Kidney epithelial cell (primary cell): ENCODE results near the gene WIPF1. TPM values are rescaled to one million over a fixed set of nuclear protein-coding genes. Genes with fewer than 3 reads are reported as not detected.
A peak's percentile ranks its signal among the peaks of the same experiment; 100 is the strongest.
"Not testable (repeated sequence)": the region's sequence is repeated elsewhere in the genome, so short reads cannot be mapped to it uniquely, and the experiment has no call there.

ENCODE experiments used
- DNase-seq: peaks from one replicate; pipeline ENCODE4 v3.0.0-alpha.2; 2010; ENCODE audit warnings: low read depth
- H3K27me3 ChIP-seq: 2 replicates; pipeline ENCODE4 v1.6.0; 2011; ENCODE audit warnings: low read length; ENCODE audit not compliant: control insufficient read depth, insufficient read depth
- H3K36me3 ChIP-seq: 2 replicates; pipeline ENCODE4 v1.5.1; 2011; ENCODE audit warnings: low read length; ENCODE audit not compliant: control insufficient read depth, insufficient read depth
- H3K4me3 ChIP-seq: 2 replicates; pipeline ENCODE4 v1.5.1; 2011; ENCODE audit warnings: low read depth, mild to moderate bottlenecking, control low read depth, low read length
- CTCF ChIP-seq: IDR thresholded peaks from 2 replicates; pipeline ENCODE4 v1.5.1; 2011; ENCODE audit warnings: mild to moderate bottlenecking, moderate library complexity, low read length, control low read depth, inconsistent platforms; ENCODE audit not compliant: insufficient read depth, poor library complexity, severe bottlenecking
- total RNA-seq: library from RNA; depleted of rRNA; stranded (reverse); fragments of >200 nt; gene quantifications from 2 replicates; pipeline ENCODE4 v1.2.3, GENCODE V29; 2015

Gene WIPF1
- total RNA-seq, 1 donor from 2014 or later: 9.5 TPM

GRCh38 chr2:174552880-174553279 lies 44.7 kb downstream of the WIPF1 start:
- TF ChIP-seq CTCF: no peak

GRCh38 chr2:174551697-174552096 lies 45.9 kb downstream of the WIPF1 start:
- Histone ChIP-seq H3K4me3 (no peak overlapping the region), H3K36me3 (no peaks in the 10 kb centered on the region), H3K27me3 (no peaks in the 10 kb centered on the region)
- TF ChIP-seq CTCF: no peak
- DNase-seq: no peak

More at GRCh38 chr2:174552880-174553279, 44.7 kb downstream of the WIPF1 start:
- H3K4me3 ChIP-seq: no peak overlapping the region
- H3K27me3 ChIP-seq: no peaks in the 10 kb centered on the region
- no peaks in the 10 kb centered on the region for H3K36me3 ChIP-seq
- DNase-seq: no peak

GRCh38 chr2:174548646-174549045 lies 49.0 kb downstream of the WIPF1 start:
- H3K36me3 ChIP-seq, H3K4me3 ChIP-seq, H3K27me3 ChIP-seq, DNase-seq: not testable (repeated sequence)

GRCh38 chr2:174548021-174548420 lies 49.6 kb downstream of the WIPF1 start:
- DNase-seq, H3K36me3 ChIP-seq, H3K4me3 ChIP-seq, H3K27me3 ChIP-seq: not testable (repeated sequence)

GRCh38 chr2:174546519-174547506 lies 50.8 kb downstream of the WIPF1 start:
- H3K4me3 ChIP-seq: no peak overlapping the region
- H3K36me3 ChIP-seq: no peaks in the 10 kb centered on the region
- peaks cover 3% of the 10 kb centered on the region for H3K27me3 ChIP-seq
- no peak for DNase-seq
- peak; percentile 32 for TF ChIP-seq CTCF

DNA sequence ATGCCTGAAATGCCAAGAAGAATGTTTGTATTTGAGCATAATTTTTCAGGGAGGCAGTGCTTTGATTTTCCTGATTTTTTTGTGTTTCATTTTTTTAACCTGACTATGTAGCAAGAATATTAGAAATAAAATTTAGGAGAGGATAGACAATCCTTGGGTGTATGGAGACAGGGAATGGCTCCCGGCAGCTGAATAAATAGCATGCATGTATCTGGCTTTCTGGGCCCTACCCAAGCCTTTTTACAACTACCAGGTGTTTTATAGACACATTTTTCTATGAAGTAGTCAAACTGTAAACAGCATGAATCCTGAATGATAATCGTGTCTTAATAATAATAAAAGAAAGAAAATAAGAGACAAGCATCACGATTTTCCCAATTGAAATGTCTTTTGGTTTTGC lies 52.4 kb downstream of the WIPF1 start:
- Histone ChIP-seq H3K27me3 (peaks cover 3% of the 10 kb centered on the region), H3K4me3 (no peak overlapping the region), H3K36me3 (no peaks in the 10 kb centered on the region)
- TF ChIP-seq CTCF: no peak
- DNase-seq: no peak

- no peak for TF ChIP-seq CTCF
- H3K4me3 ChIP-seq: no peak overlapping the region
- no peak for DNase-seq
- no peaks in the 10 kb centered on the region for H3K36me3 ChIP-seq
- H3K27me3 ChIP-seq: peaks cover 3% of the 10 kb centered on the region
These were observed 52.8 kb downstream of the WIPF1 start for GRCh38 chr2:174544802-174545201.
